ENCODE results near the gene JAM2.
"Not testable (repeated sequence)": the region's sequence is repeated elsewhere in the genome, so short reads cannot be mapped to it uniquely, and the experiment has no call there.

The JAM2 gene

GRCh38 chr21:25638660-25639550 lies at the start of gene JAM2:
Gene JAM2, plus strand, starts transcription at chr21:25639258. Its CDS starts 564 bp downstream, at chr21:25639822.
- peak; percentile 31 for DNase-seq

- no peak for DNase-seq
These were observed 49.2 kb upstream of the JAM2 start for GRCh38 chr21:25589887-25590286.

- DNase-seq, result peak; percentile 88
These were observed 31.7 kb upstream of the JAM2 start, which contains the start of gene MRPL39 for GRCh38 chr21:25607151-25608043. Gene MRPL39, minus strand, starts transcription at chr21:25607481. Its CDS starts 6 bp downstream, at chr21:25607475.

GRCh38 chr21:25608044-25608737 lies 30.9 kb upstream of the JAM2 start:
- DNase-seq, result peak; percentile 82

- DNase-seq, result no peak
These were observed 24.6 kb upstream of the JAM2 start for GRCh38 chr21:25614441-25614840.

- DNase-seq, result no peak
These were observed 23.2 kb upstream of the JAM2 start for GRCh38 chr21:25615880-25616279.

GRCh38 chr21:25619198-25619597 lies 19.9 kb upstream of the JAM2 start:
- DNase-seq, result no peak

- no peak for DNase-seq
These were observed 14.5 kb upstream of the JAM2 start for GRCh38 chr21:25624511-25624910.

GRCh38 chr21:25625036-25625435 lies 14.0 kb upstream of the JAM2 start:
- no peak for DNase-seq

GRCh38 chr21:25625776-25626555 lies 13.1 kb upstream of the JAM2 start:
- DNase-seq, result not testable (repeated sequence)

GRCh38 chr21:25626757-25627156 lies 12.3 kb upstream of the JAM2 start:
- DNase-seq, result no peak

- no peak for DNase-seq
These were observed 6.8 kb upstream of the JAM2 start for GRCh38 chr21:25632296-25632695.

- DNase-seq, result no peak
These were observed 3.7 kb upstream of the JAM2 start for GRCh38 chr21:25635310-25635709.

GRCh38 chr21:25636727-25637126 lies 2.3 kb upstream of the JAM2 start:
- no peak for DNase-seq

- no peak for DNase-seq
These were observed 1.0 kb upstream of the JAM2 start for GRCh38 chr21:25637851-25638659.

- DNase-seq, result peak; percentile 59
These were observed 618 bp downstream of the JAM2 start for GRCh38 chr21:25639551-25640201.

- DNase-seq, result peak; percentile 16
These were observed 1.3 kb downstream of the JAM2 start for GRCh38 chr21:25640202-25640942.

- no peak for DNase-seq
These were observed 1.9 kb downstream of the JAM2 start for GRCh38 chr21:25640943-25641292.

GRCh38 chr21:25643486-25643885 lies 4.4 kb downstream of the JAM2 start:
- DNase-seq, result no peak

GRCh38 chr21:25646474-25646873 lies 7.4 kb downstream of the JAM2 start:
- no peak for DNase-seq

Measured in CD4-positive, alpha-beta T cell treated with Interleukin-17A for 4 hours (primary cell).